Hepatocyte (in vitro differentiated cells): ENCODE data around the gene CHD5.

Experiments
- EZH2 ChIP-seq: fragments of 200-600 bp; sonication (generic); IDR thresholded peaks from 2 replicates; pipeline ENCODE4 v1.6.1; 2016; ENCODE audit warnings: antibody characterized with exemption, mild to moderate bottlenecking, borderline replicate concordance
- TF ChIP-seq, protein P1 (sequence below): fragments of 200-600 bp; sonication (generic); IDR thresholded peaks from 2 replicates; pipeline ENCODE4 v1.5.1; 2016; ENCODE audit warnings: antibody characterized with exemption, mild to moderate bottlenecking; ENCODE audit not compliant: poor library complexity

DNA sequence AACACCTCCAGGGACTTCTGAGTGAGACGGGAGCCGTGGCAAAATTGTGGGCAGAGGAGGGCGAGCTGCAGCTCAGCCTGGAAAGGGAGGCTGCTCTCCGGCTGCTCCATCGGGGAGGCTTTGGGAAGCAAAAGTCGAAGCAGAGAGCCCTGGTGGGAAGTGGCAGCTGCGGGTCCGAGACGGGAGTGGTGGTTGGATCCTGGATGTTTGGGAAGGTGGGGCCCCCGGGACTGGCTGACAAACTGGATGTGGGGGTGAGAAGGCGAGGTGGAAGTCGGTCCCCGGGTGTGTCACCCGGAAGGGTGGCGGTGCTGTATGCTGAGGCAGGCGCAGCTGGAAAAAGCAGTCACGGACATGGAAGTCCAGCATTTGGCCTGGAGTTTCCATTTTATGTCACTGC, 82.3 kb downstream of the CHD5 start:
- TF ChIP-seq EZH2, result no peak
- TF ChIP-seq, protein P1, sequence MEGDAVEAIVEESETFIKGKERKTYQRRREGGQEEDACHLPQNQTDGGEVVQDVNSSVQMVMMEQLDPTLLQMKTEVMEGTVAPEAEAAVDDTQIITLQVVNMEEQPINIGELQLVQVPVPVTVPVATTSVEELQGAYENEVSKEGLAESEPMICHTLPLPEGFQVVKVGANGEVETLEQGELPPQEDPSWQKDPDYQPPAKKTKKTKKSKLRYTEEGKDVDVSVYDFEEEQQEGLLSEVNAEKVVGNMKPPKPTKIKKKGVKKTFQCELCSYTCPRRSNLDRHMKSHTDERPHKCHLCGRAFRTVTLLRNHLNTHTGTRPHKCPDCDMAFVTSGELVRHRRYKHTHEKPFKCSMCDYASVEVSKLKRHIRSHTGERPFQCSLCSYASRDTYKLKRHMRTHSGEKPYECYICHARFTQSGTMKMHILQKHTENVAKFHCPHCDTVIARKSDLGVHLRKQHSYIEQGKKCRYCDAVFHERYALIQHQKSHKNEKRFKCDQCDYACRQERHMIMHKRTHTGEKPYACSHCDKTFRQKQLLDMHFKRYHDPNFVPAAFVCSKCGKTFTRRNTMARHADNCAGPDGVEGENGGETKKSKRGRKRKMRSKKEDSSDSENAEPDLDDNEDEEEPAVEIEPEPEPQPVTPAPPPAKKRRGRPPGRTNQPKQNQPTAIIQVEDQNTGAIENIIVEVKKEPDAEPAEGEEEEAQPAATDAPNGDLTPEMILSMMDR, result no peak
